Loucy (cell line): ENCODE results near the gene TRIO.
A peak's percentile ranks its signal among the peaks of the same experiment; 100 is the strongest.

Experiments used
- H2AFZ ChIP-seq: fragments of 200-600 bp; sonication (generic); 2 replicates; pipeline ENCODE4 v1.6.0; 2016; ENCODE audit warnings: antibody characterized with exemption, mild to moderate bottlenecking, low read length, moderate library complexity
- H3F3A ChIP-seq: fragments of 200-600 bp; 2 replicates; pipeline ENCODE4 v1.6.0; 2016; ENCODE audit warnings: antibody characterized with exemption, low read depth, mild to moderate bottlenecking
- H3K27me3 ChIP-seq: fragments of 200-600 bp; sonication (generic); 2 replicates; pipeline ENCODE4 v1.6.1; 2014; ENCODE audit warnings: low read length, mild to moderate bottlenecking; ENCODE audit not compliant: insufficient read depth, poor library complexity, severe bottlenecking
- H3K36me3 ChIP-seq: fragments of 200-600 bp; sonication (generic); 2 replicates; pipeline ENCODE4 v1.6.1; 2016; ENCODE audit warnings: low read length; ENCODE audit not compliant: insufficient read depth
- H3K4me1 ChIP-seq: fragments of 200-600 bp; sonication (generic); 2 replicates; pipeline ENCODE4 v1.5.1; 2014; ENCODE audit warnings: low read length, mild to moderate bottlenecking; ENCODE audit not compliant: insufficient read depth, poor library complexity, severe bottlenecking
- H3K4me2 ChIP-seq: fragments of 200-600 bp; sonication (generic); 2 replicates; pipeline ENCODE4 v1.6.0; 2014; ENCODE audit warnings: antibody characterized with exemption, low read length, low read depth, mild to moderate bottlenecking; ENCODE audit not compliant: poor library complexity, severe bottlenecking
- H3K4me3 ChIP-seq: fragments of 200-600 bp; sonication (generic); 2 replicates; pipeline ENCODE4 v1.5.1; 2014; ENCODE audit warnings: low read length, mild to moderate bottlenecking, mixed read lengths; ENCODE audit not compliant: poor library complexity, severe bottlenecking
- H3K79me2 ChIP-seq: fragments of 200-600 bp; sonication (generic); 2 replicates; pipeline ENCODE4 v1.6.1; 2014; ENCODE audit warnings: low read length; ENCODE audit not compliant: insufficient read depth
- H3K9ac ChIP-seq: fragments of 200-600 bp; sonication (generic); 2 replicates; pipeline ENCODE4 v1.6.0; 2014; ENCODE audit warnings: mild to moderate bottlenecking, low read depth, low read length, moderate library complexity; ENCODE audit not compliant: poor library complexity, severe bottlenecking
- H3K9me2 ChIP-seq: fragments of 200-600 bp; sonication (generic); replicated peaks from 2 replicates; pipeline ENCODE4 v1.6.1; 2016; ENCODE audit warnings: low read depth, low read length, mixed read lengths
- H3K9me3 ChIP-seq: fragments of 200-600 bp; sonication (generic); 2 replicates; pipeline ENCODE4 v1.6.1; 2014; ENCODE audit warnings: mild to moderate bottlenecking, antibody characterized with exemption, low read length, low read depth; ENCODE audit not compliant: insufficient read depth
- H4K20me1 ChIP-seq: fragments of 200-600 bp; sonication (generic); 2 replicates; pipeline ENCODE4 v1.6.0; 2014; ENCODE audit warnings: antibody characterized with exemption, low read length, mild to moderate bottlenecking; ENCODE audit not compliant: insufficient read depth, poor library complexity, severe bottlenecking
- CTCF ChIP-seq: fragments of 200-600 bp; sonication (generic); conservative IDR thresholded peaks from 2 replicates; pipeline ENCODE4 v1.5.1; 2014; ENCODE audit warnings: mild to moderate bottlenecking, antibody characterized with exemption, low read length
- EZH2phosphoT487 ChIP-seq: fragments of 200-600 bp; IDR thresholded peaks from 2 replicates; pipeline ENCODE4 v1.6.1; 2018; ENCODE audit warnings: antibody characterized with exemption, mild to moderate bottlenecking, moderate library complexity, borderline replicate concordance

TRIO gene

DNA sequence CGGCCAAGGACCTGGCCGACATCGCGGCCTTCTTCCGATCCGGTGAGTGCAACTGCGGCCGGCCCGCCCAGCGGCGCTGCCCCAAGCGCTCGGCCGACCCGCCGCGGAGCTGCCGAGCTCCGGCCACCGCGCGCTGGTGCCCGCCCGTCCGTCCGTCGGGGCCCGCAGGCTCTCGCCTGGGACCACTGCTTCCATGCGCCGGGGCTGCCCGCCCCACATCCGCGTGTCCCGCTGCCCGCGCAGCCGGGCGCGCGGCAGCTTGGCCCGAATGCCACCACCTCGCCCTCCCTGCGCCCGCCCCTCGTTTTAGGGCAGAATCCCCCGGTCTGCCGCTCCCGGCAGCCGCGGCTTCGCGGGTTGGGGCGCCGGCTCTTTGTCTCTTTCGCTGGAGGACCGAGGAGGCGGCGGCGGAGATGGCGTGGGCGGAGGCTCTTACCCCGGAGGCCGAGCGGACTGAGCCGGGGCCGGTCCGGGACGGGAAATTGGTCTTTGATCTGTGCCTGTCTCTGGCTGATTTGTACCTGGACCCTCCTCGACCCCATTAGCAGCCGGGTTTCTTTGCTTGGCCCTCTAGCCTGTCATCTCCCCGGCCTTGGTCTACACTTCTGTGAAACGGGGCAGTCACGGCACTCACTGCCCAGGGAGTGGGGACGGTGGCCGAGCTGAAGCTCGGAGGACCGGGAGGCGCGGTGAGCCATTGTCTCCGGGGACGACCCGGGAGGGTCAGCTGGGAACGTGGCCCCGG is 871 bp downstream of the TRIO start:
- H3K4me3 ChIP-seq, result peak overlapping the region; percentile 97
- no peaks in the 10 kb centered on the region for H3K27me3 ChIP-seq
- H2AFZ ChIP-seq, result peak overlapping the region; percentile 69
- H4K20me1 ChIP-seq, result peaks cover 43% of the 10 kb centered on the region
- peak overlapping the region; percentile 82 for H3K9ac ChIP-seq
- peaks cover 52% of the 10 kb centered on the region for H3K79me2 ChIP-seq
- no peaks in the 10 kb centered on the region for H3K9me2 ChIP-seq
- H3K4me2 ChIP-seq, result peak overlapping the region; percentile 96
- TF ChIP-seq CTCF, result no peak
- TF ChIP-seq EZH2phosphoT487, result no peak
- no peaks in the 10 kb centered on the region for H3K9me3 ChIP-seq
- no peaks in the 10 kb centered on the region for H3K36me3 ChIP-seq
- H3F3A ChIP-seq, result 0 out of 2 replicates have a peak, but pooled peaks cover 4% of the 10 kb centered on the region
- H3K4me1 ChIP-seq, result peaks cover 43% of the 10 kb centered on the region

DNA sequence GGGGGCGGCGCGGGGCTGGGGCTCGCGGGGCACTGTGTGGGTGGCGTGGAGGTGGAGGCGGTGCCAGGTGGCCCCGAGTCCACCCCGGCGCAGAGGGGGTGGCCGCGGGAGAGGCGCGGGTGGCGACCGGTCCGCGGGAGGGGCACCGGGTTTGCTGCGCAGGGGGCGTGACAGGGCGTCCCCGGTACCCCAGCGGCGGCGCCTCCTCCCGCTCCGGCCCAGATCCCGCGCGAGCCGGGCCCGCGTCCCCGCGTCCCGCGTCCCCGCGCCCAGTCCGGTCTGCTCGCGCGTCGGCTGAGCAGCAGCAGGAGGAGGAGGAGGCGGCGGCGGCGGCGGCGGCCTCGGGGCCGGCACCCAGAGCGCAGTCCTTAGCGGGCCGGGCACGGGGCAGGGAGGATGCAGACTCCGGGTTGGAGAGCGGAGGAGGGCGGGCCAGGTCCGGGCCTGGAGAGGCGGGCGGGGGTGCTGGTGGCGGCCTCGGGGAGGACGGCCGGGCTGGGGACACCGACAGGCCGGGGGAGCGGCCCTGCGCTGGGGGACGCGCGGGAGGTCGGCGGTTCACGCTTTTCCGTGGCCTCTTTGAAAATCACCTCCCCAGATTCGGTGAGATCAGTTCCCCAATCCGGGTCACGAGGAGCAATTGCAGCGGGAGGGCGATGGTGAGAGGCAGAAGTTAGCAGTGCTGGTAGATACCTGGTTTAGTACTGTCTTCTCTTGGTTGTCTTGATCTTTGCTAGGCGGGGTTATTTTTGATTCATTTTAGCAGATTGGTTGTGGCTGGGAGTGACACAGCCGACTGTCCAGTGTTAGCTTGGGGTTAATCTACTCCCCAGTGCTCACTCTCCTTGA is 1.7 kb downstream of the TRIO start:
- Histone ChIP-seq H3K4me3 (peak overlapping the region; percentile 97), H3K27me3 (no peaks in the 10 kb centered on the region), H3K9ac (peak overlapping the region; percentile 82), H3K4me1 (peaks cover 51% of the 10 kb centered on the region), H3K4me2 (peak overlapping the region; percentile 96), H3K79me2 (peaks cover 60% of the 10 kb centered on the region), H3K9me2 (no peaks in the 10 kb centered on the region), H3K36me3 (no peaks in the 10 kb centered on the region), H4K20me1 (peaks cover 51% of the 10 kb centered on the region), H3K9me3 (no peaks in the 10 kb centered on the region), H3F3A (0 out of 2 replicates have a peak, but pooled peaks cover 4% of the 10 kb centered on the region), H2AFZ (peak overlapping the region; percentile 69; the same call in 1 of the 2 replicates)
- TF ChIP-seq EZH2phosphoT487 (no peak), CTCF (no peak)

GRCh38 chr5:14145435-14146334 is 2.5 kb downstream of the TRIO start:
- TF ChIP-seq EZH2phosphoT487 (no peak), CTCF (no peak)
- Histone ChIP-seq H3K79me2 (peaks cover 69% of the 10 kb centered on the region), H3K9ac (peak overlapping the region; percentile 82), H3K4me1 (peaks cover 59% of the 10 kb centered on the region), H2AFZ (0 out of 2 replicates have a peak overlapping the region, but pooled peaks have one; percentile 9), H3K36me3 (no peaks in the 10 kb centered on the region), H3K4me3 (peak overlapping the region; percentile 97), H3K9me3 (no peaks in the 10 kb centered on the region), H3K27me3 (no peaks in the 10 kb centered on the region), H3F3A (0 out of 2 replicates have a peak, but pooled peaks cover 4% of the 10 kb centered on the region), H3K4me2 (peak overlapping the region; percentile 96), H3K9me2 (no peaks in the 10 kb centered on the region), H4K20me1 (peaks cover 55% of the 10 kb centered on the region)
